ENCODE data around the gene MKS1.

Gene MKS1

GRCh38 chr17:58235821-58236220, 16.8 kb upstream of the MKS1 start:
- no peak for DNase-seq (ENCODE audit: low read depth)
- no peak overlapping the region for H3K4me3 ChIP-seq (ENCODE audit: control insufficient read depth, low read depth, low read length)
- TF ChIP-seq, protein P1, sequence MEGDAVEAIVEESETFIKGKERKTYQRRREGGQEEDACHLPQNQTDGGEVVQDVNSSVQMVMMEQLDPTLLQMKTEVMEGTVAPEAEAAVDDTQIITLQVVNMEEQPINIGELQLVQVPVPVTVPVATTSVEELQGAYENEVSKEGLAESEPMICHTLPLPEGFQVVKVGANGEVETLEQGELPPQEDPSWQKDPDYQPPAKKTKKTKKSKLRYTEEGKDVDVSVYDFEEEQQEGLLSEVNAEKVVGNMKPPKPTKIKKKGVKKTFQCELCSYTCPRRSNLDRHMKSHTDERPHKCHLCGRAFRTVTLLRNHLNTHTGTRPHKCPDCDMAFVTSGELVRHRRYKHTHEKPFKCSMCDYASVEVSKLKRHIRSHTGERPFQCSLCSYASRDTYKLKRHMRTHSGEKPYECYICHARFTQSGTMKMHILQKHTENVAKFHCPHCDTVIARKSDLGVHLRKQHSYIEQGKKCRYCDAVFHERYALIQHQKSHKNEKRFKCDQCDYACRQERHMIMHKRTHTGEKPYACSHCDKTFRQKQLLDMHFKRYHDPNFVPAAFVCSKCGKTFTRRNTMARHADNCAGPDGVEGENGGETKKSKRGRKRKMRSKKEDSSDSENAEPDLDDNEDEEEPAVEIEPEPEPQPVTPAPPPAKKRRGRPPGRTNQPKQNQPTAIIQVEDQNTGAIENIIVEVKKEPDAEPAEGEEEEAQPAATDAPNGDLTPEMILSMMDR (conservative IDR thresholded peaks at IDR 0.05; ENCODE audit: control insufficient read depth, insufficient read depth, low read depth, low read length), result no peak

DNA sequence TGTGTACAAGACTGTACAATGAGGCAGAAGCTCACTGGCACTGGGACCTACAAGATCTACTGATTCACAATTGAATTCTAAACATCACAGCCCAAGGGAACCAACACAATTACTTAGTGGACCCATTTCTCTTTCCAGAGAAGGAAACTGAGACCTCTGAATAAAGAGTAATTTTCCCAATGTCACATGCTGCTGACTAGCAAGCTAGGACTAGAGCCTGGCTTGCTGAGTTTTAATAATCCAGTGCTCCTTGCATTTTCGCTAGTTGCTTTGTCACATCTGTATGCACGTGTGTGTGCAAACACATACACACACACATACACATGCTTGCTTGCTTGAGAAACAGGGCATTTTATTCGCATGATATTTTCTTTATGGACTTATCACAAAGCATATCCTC, 15.5 kb upstream of the MKS1 start:
- TF ChIP-seq, protein P1 (conservative IDR thresholded peaks at IDR 0.05; ENCODE audit: control insufficient read depth, insufficient read depth, low read depth, low read length), result no peak
- no peak overlapping the region for H3K4me3 ChIP-seq (ENCODE audit: control insufficient read depth, low read depth, low read length)
- no peak for DNase-seq (ENCODE audit: low read depth)

- no peak for DNase-seq (ENCODE audit: low read depth)
- no peak overlapping the region for H3K4me3 ChIP-seq (ENCODE audit: control insufficient read depth, low read depth, low read length)
- TF ChIP-seq, protein P1 (conservative IDR thresholded peaks at IDR 0.05; ENCODE audit: control insufficient read depth, insufficient read depth, low read depth, low read length), result no peak
These were observed 14.5 kb upstream of the MKS1 start for GRCh38 chr17:58233543-58233942.

DNA sequence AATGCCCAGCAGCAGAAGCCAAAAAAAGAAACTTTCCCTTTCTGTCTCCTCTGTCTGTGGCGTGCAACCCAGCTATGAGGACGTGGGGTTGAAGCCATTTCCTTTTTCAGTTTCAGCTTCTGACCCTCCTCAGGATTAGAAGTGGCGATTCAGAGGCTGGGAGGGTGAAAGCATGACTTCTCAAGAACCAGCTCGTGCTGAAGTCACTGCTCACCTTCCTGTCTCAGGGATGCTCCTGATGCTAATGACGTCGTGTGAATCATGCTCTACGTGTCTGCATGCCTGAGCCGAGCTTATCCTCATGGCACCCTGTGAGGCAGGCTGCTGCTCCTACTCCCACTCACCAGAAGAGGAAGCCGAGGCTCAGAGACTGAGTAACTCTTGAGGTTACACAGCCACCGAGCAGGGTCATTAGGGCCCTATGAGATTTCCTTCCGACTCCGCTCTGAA, 13.7 kb upstream of the MKS1 start:
- H3K4me3 ChIP-seq (ENCODE audit: control insufficient read depth, low read depth, low read length), result no peak overlapping the region
- DNase-seq (ENCODE audit: low read depth), result peak; percentile 94
- TF ChIP-seq, protein P1 (conservative IDR thresholded peaks at IDR 0.05; ENCODE audit: control insufficient read depth, insufficient read depth, low read depth, low read length), result no peak

DNA sequence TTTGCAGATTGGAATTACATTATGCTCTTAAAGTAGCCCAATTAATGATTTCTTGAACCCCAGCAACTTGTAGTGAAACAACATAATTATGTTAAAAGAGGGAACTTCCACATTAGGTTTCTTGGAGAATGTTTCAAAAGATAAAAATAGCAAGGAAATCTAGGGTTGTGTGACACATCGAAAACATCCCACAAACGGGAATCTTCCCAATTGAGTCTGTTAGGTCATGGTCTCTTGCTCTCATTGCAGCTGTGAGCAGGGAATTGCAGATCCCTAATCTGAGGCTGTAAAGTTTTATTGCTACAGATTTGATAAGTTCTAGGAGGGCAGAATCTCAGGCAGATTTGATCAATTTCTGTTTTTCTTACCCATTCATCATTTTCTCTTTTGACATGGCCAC, 12.6 kb upstream of the MKS1 start:
- TF ChIP-seq, protein P1 (conservative IDR thresholded peaks at IDR 0.05; ENCODE audit: control insufficient read depth, insufficient read depth, low read depth, low read length), result no peak
- DNase-seq (ENCODE audit: low read depth), result peak; percentile 72
- H3K4me3 ChIP-seq (ENCODE audit: control insufficient read depth, low read depth, low read length), result no peak overlapping the region

DNA sequence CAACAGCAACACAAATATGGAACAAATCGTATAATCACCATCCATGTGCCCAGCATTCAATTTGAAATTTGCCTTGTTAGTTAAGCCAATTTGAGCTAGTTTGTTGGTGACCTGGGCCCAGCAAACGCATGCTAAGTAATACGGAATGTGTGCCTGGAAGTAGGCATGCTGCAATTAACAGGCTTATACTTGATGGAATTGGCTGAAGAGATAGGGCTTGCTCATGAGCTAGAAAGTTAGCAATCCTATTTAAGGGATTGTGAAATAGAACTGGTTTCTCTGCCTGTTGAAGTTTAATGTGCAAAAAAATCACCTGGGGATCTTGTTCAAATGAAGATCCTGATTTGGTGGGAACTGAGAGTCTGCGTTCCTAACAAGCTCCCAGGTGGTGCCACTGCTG, 10.8 kb upstream of the MKS1 start:
- no peak for DNase-seq (ENCODE audit: low read depth)
- TF ChIP-seq, protein P1 (conservative IDR thresholded peaks at IDR 0.05; ENCODE audit: control insufficient read depth, insufficient read depth, low read depth, low read length), result no peak
- no peak overlapping the region for H3K4me3 ChIP-seq (ENCODE audit: control insufficient read depth, low read depth, low read length)

GRCh38 chr17:58229384-58229783, 10.3 kb upstream of the MKS1 start:
- DNase-seq (ENCODE audit: low read depth), result no peak
- no peak overlapping the region for H3K4me3 ChIP-seq (ENCODE audit: control insufficient read depth, low read depth, low read length)
- TF ChIP-seq, protein P1 (conservative IDR thresholded peaks at IDR 0.05; ENCODE audit: control insufficient read depth, insufficient read depth, low read depth, low read length), result no peak

Data from fibroblast of mammary gland (primary cell).